ENCODE results near the gene FUBP1.
A peak's percentile ranks its signal among the peaks of the same experiment; 100 is the strongest.

- TF ChIP-seq ATF2 (CRISPR knock-in tag; IDR thresholded peaks at IDR 0.05; ENCODE audit: borderline replicate concordance, low read depth), result no peak
- TF ChIP-seq NR2C2 (CRISPR knock-in tag; IDR thresholded peaks at IDR 0.05), result no peak
- peak; percentile 28; the same call in 1 of the 2 replicates for TF ChIP-seq CTCF (IDR thresholded peaks at IDR 0.05)
- TF ChIP-seq STAT6 (CRISPR knock-in tag; conservative IDR thresholded peaks at IDR 0.05; ENCODE audit: low read depth), result no peak
- no peak for TF ChIP-seq ZNF232 (CRISPR knock-in tag; IDR thresholded peaks at IDR 0.05)
- TF ChIP-seq KAT7 (CRISPR knock-in tag; IDR thresholded peaks at IDR 0.05; ENCODE audit: borderline replicate concordance), result no peak
- TF ChIP-seq CDX4 (CRISPR knock-in tag; IDR thresholded peaks at IDR 0.05; ENCODE audit: borderline replicate concordance), result no peak
- TF ChIP-seq ZNF416 (CRISPR knock-in tag; IDR thresholded peaks at IDR 0.05), result no peak
- no peak for TF ChIP-seq SP1 (CRISPR knock-in tag; conservative IDR thresholded peaks at IDR 0.05)
- no peak for TF ChIP-seq CBFB (CRISPR knock-in tag; IDR thresholded peaks at IDR 0.05; ENCODE audit: low read depth)
These were observed 78.1 kb downstream of the FUBP1 start for GRCh38 chr1:77900687-77901293.

All from WTC11 (cell line).